Activated T-cell treated with anti-CD3 and anti-CD28 coated beads, Interleukin-2, amount 50 U/mL, for 24 hours (primary cell): ENCODE data around the gene CELA2A.
"Not testable (repeated sequence)": the region's sequence is repeated elsewhere in the genome, so short reads cannot be mapped to it uniquely, and the experiment has no call there.

Source experiments
- DNase-seq: peaks from one replicate; pipeline ENCODE4 v3.0.0-alpha.2; 2020
- H3K27ac Mint-ChIP-seq: 2 replicates; pipeline ENCODE4 v1.8.0; 2020; ENCODE audit warnings: mild to moderate bottlenecking, mixed read lengths
- H3K27me3 Mint-ChIP-seq: 2 replicates; pipeline ENCODE4 v1.8.0; 2020; ENCODE audit warnings: mixed read lengths
- H3K36me3 Mint-ChIP-seq: 2 replicates; pipeline ENCODE4 v1.8.0; 2020; ENCODE audit warnings: low read depth, mixed read lengths
- H3K4me1 Mint-ChIP-seq: 2 replicates; pipeline ENCODE4 v1.8.0; 2020; ENCODE audit warnings: low read depth, mixed read lengths
- H3K4me3 Mint-ChIP-seq: 2 replicates; pipeline ENCODE4 v1.8.0; 2020; ENCODE audit warnings: mild to moderate bottlenecking, moderate library complexity, mixed read lengths
- H3K9me3 Mint-ChIP-seq: 2 replicates; pipeline ENCODE4 v1.8.0; 2020; ENCODE audit warnings: mixed read lengths

CELA2A gene

GRCh38 chr1:15418806-15419515 lies 37.6 kb upstream of the CELA2A start:
- no peaks in the 10 kb centered on the region for H3K27me3 Mint-ChIP-seq
- peaks cover 60% of the 10 kb centered on the region for H3K4me1 Mint-ChIP-seq
- H3K9me3 Mint-ChIP-seq = no peaks in the 10 kb centered on the region
- no peak for DNase-seq
- no peak overlapping the region for H3K4me3 Mint-ChIP-seq
- H3K27ac Mint-ChIP-seq = peak overlapping the region; percentile 71
- peaks cover 53% of the 10 kb centered on the region for H3K36me3 Mint-ChIP-seq

GRCh38 chr1:15420853-15421465 lies 35.6 kb upstream of the CELA2A start:
- Mint-ChIP-seq H3K27ac (peak overlapping the region; percentile 7), H3K9me3 (no peaks in the 10 kb centered on the region), H3K36me3 (peaks cover 51% of the 10 kb centered on the region), H3K4me3 (no peak overlapping the region), H3K4me1 (peaks cover 40% of the 10 kb centered on the region), H3K27me3 (no peaks in the 10 kb centered on the region)
- DNase-seq = no peak

DNA sequence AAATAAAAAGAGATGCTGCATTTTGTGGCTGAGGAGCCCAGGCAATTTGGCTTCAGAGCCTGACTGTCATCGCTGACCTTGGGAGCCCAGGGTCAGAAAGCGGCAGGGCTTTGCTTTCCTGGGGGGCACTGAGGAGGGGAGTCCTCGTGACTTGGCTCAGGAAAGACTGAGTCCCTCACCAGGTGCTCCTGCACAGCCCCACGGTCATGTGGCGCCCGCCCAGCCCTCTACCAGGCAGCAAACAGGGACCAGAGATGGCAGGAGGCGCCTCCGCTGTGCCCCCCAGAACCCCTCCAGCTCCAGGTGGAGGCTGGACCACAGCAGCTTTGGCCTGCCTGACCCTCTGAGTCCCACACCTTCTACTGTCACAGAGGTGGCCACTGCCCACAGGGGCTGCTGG lies 33.7 kb upstream of the CELA2A start:
- H3K27me3 Mint-ChIP-seq = no peaks in the 10 kb centered on the region
- H3K36me3 Mint-ChIP-seq = peaks cover 62% of the 10 kb centered on the region
- no peak overlapping the region for H3K27ac Mint-ChIP-seq
- H3K4me3 Mint-ChIP-seq = no peak overlapping the region
- H3K9me3 Mint-ChIP-seq = no peaks in the 10 kb centered on the region
- peaks cover 26% of the 10 kb centered on the region for H3K4me1 Mint-ChIP-seq
- DNase-seq = no peak

GRCh38 chr1:15423355-15424077 lies 33.0 kb upstream of the CELA2A start:
- DNase-seq = no peak
- Mint-ChIP-seq H3K9me3 (no peaks in the 10 kb centered on the region), H3K36me3 (peaks cover 67% of the 10 kb centered on the region), H3K4me1 (peaks cover 25% of the 10 kb centered on the region), H3K27ac (peak overlapping the region; percentile 71), H3K27me3 (no peaks in the 10 kb centered on the region), H3K4me3 (no peak overlapping the region)

GRCh38 chr1:15424146-15424667 lies 32.3 kb upstream of the CELA2A start:
- Mint-ChIP-seq H3K4me3 (no peak overlapping the region), H3K27me3 (no peaks in the 10 kb centered on the region), H3K9me3 (no peaks in the 10 kb centered on the region), H3K27ac (peak overlapping the region; percentile 71), H3K36me3 (peaks cover 62% of the 10 kb centered on the region), H3K4me1 (peaks cover 21% of the 10 kb centered on the region)
- no peak for DNase-seq

DNA sequence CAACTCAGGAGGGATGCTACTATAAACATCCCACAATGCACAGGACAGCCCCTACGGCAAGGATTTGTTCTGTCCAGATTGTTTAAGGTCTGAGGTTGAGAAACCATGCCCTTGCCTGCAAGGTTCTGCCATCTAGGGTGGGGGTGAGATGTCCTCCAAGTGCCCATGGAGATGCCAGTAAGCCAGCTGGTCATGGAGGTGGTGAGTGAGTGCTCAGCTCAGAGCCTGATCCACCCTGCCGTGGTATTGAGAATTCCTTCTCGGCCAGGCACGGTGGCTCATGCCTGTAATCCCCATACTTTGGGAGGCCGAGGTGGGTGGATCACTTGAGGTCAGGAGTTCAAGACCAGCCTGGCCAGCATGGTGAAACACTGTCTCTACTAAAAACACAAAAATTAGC lies 31.6 kb upstream of the CELA2A start:
- H3K27me3 Mint-ChIP-seq = no peaks in the 10 kb centered on the region
- H3K4me1 Mint-ChIP-seq = peaks cover 16% of the 10 kb centered on the region
- H3K27ac Mint-ChIP-seq = peak overlapping the region; percentile 71
- no peaks in the 10 kb centered on the region for H3K9me3 Mint-ChIP-seq
- no peak for DNase-seq
- no peak overlapping the region for H3K4me3 Mint-ChIP-seq
- peaks cover 61% of the 10 kb centered on the region for H3K36me3 Mint-ChIP-seq

DNA sequence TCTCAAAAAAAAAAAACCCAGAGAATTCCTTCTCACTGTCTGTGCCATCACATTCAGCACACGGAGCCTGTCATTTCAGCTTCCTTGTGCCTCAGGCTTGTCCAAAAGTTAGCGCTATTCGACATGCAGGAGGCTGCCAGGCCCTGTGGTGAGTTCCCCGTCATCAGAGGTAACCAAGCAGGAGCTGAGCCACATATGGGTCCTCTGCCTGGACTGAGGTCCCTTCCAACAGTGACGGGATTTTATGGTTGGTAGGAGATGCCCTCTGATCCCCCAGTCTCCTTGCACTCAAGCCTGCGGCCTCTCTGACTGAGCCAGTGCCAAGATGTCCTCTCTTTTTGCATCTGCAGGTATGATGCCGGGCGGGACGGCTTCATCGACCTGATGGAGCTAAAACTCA lies 31.0 kb upstream of the CELA2A start:
- no peak for DNase-seq
- H3K27me3 Mint-ChIP-seq = no peaks in the 10 kb centered on the region
- peaks cover 14% of the 10 kb centered on the region for H3K4me1 Mint-ChIP-seq
- H3K4me3 Mint-ChIP-seq = no peak overlapping the region
- H3K9me3 Mint-ChIP-seq = no peaks in the 10 kb centered on the region
- peak overlapping the region; percentile 84 for H3K27ac Mint-ChIP-seq
- peaks cover 63% of the 10 kb centered on the region for H3K36me3 Mint-ChIP-seq

- Mint-ChIP-seq H3K27me3 (no peaks in the 10 kb centered on the region), H3K4me1 (peaks cover 10% of the 10 kb centered on the region), H3K4me3 (no peak overlapping the region), H3K36me3 (peaks cover 63% of the 10 kb centered on the region), H3K27ac (peak overlapping the region; percentile 84), H3K9me3 (no peaks in the 10 kb centered on the region)
- DNase-seq = no peak
These were observed 30.6 kb upstream of the CELA2A start for GRCh38 chr1:15425958-15426357.

DNA sequence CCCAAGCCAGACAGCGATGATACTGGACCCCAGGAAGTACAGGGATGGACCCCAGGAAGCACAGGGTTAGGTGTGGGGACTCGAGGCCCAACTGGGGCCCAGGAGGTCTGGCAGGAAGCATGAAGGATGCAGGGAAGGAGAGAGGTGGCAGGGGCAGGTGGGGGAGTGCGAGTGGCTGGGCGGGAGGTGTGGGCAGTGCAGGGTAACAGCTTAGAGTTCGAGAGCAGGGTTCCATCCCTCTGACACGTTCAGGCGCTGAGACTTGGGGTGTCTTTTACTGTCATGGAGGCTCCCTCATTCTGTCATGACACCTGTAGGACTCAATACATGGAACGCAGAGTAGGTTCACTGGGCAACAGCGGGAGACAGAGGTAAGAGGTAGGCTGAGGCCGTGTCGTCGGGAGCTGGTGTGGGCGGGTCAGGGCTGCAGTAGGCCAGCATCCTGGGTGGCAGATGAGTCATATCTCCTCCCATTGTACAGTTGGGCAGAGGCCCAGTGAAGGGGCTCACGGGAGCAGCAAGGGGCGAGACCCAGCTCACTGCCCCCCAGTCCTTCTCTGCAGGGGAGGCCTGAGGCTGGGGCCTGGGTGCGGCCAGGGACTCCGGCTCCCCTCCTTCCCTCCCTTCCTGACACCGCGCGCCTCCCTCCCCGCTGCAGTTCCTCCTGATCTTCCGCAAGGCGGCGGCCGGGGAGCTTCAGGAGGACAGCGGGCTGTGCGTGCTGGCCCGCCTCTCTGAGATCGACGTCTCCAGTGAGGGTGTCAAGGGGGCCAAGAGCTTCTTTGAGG lies 29.8 kb upstream of the CELA2A start:
- no peak for DNase-seq
- Mint-ChIP-seq H3K27ac (peak overlapping the region; percentile 84), H3K4me1 (peaks cover 8% of the 10 kb centered on the region), H3K4me3 (no peak overlapping the region), H3K9me3 (no peaks in the 10 kb centered on the region), H3K27me3 (no peaks in the 10 kb centered on the region), H3K36me3 (peaks cover 58% of the 10 kb centered on the region)

- Mint-ChIP-seq H3K27ac (peak overlapping the region; percentile 73), H3K36me3 (peaks cover 57% of the 10 kb centered on the region), H3K27me3 (no peaks in the 10 kb centered on the region), H3K4me3 (no peak overlapping the region), H3K9me3 (no peaks in the 10 kb centered on the region), H3K4me1 (peaks cover 6% of the 10 kb centered on the region)
- DNase-seq = no peak
These were observed 29.3 kb upstream of the CELA2A start for GRCh38 chr1:15427280-15427666.

DNA sequence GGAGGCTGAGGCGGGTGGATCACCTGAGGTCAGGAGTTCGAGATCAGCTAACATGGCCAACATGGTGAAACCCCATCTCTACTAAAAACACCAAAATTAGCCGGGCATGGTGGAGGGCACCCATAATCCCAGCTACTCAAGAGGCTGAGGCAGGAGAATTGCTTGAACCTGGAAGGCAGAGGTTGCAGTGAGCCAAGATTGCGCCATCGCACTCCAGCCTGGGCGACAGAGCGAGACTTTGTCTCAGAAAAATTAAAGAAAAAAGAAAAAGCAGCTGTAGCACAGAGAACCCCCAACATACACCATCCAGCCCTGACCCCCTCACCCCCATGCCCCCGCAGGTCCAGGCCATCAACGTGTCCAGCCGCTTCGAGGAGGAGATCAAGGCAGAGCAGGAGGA lies 28.3 kb upstream of the CELA2A start:
- peaks cover 56% of the 10 kb centered on the region for H3K36me3 Mint-ChIP-seq
- not testable (repeated sequence) for H3K4me1 Mint-ChIP-seq, H3K4me3 Mint-ChIP-seq, H3K9me3 Mint-ChIP-seq, H3K27ac Mint-ChIP-seq, DNase-seq, H3K27me3 Mint-ChIP-seq

- Mint-ChIP-seq H3K9me3 (no peaks in the 10 kb centered on the region), H3K36me3 (peaks cover 53% of the 10 kb centered on the region), H3K27me3 (no peaks in the 10 kb centered on the region), H3K4me1 (peaks cover 4% of the 10 kb centered on the region), H3K4me3 (no peak overlapping the region), H3K27ac (no peak overlapping the region)
- DNase-seq = no peak
These were observed 27.6 kb upstream of the CELA2A start for GRCh38 chr1:15428815-15429435.

GRCh38 chr1:15429701-15430149 lies 26.8 kb upstream of the CELA2A start:
- DNase-seq = no peak
- H3K36me3 Mint-ChIP-seq = peaks cover 47% of the 10 kb centered on the region

More at GRCh38 chr1:15429701-15430149, 26.8 kb upstream of the CELA2A start:
- no peak overlapping the region for H3K4me3 Mint-ChIP-seq
- H3K27me3 Mint-ChIP-seq = no peaks in the 10 kb centered on the region
- no peak overlapping the region for H3K27ac Mint-ChIP-seq
- peaks cover 4% of the 10 kb centered on the region for H3K4me1 Mint-ChIP-seq
- no peaks in the 10 kb centered on the region for H3K9me3 Mint-ChIP-seq
